T-helper 2 cell (primary cell): ENCODE measurements around the gene GRM6.

Experiments used
- DNase-seq, 5 experiments: peaks; one replicate each; pipeline versions ENCODE4 v3.0.0 to v3.0.0-alpha.2; 2012 to 2022

GRM6 gene

GRCh38 chr5:178983728-178984127 lies 11.4 kb downstream of the GRM6 start:
- no peak for DNase-seq

- no peak for DNase-seq
Measured at GRCh38 chr5:178982941-178983340, 12.2 kb downstream of the GRM6 start.

- DNase-seq, result no peak
Measured at GRCh38 chr5:178981381-178981780, 13.7 kb downstream of the GRM6 start.

- no peak for DNase-seq
Measured at GRCh38 chr5:178965465-178966055, 29.6 kb downstream of the GRM6 start.

- no peak for DNase-seq
Measured at GRCh38 chr5:178941361-178941760, 53.8 kb downstream of the GRM6 start.

- DNase-seq, result no peak
Measured at GRCh38 chr5:178940569-178941360, 54.4 kb downstream of the GRM6 start, which contains the start of gene ZNF454. TSS of gene ZNF454 (plus strand) at chr5:178941198. CDS start at chr5:178942792, 1,594 bp downstream.

GRCh38 chr5:178931846-178932760 lies 63.0 kb downstream of the GRM6 start:
- no peak for DNase-seq
